Regular cardiac myocyte (primary cell): ENCODE data around the gene RIOX2. TPM values are rescaled to one million over a fixed set of nuclear protein-coding genes. Genes with fewer than 3 reads are reported as not detected.

ENCODE experiments used
- total RNA-seq: library from RNA; depleted of rRNA; stranded (reverse); fragments of >200 nt; gene quantifications from 2 replicates; pipeline ENCODE4 v1.2.3, GENCODE V29; 2014

The RIOX2 gene
- 29.0 and 44.1 TPM in 2 replicates for total RNA-seq

GRCh38 chr3:97971679-97972567, at the start of gene RIOX2:
RIOX2 (minus strand) TSS chr3:97972431; CDS start chr3:97967593, 4,838 bp downstream.

Other genes starting within 250 kb of the RIOX2 start
- gene ARL6, start 207.7 kb downstream of the RIOX2 start, total RNA-seq = 15.5 and 18.0 TPM in 2 replicates
- 32.4 and 41.2 TPM in 2 replicates for gene CRYBG3, start 150.4 kb downstream of the RIOX2 start, total RNA-seq
- not detected in 2 replicates for gene GABRR3, start 62.9 kb upstream of the RIOX2 start, total RNA-seq
- gene OR5AC2, start 114.7 kb upstream of the RIOX2 start, total RNA-seq = not detected in 2 replicates
- not detected in 2 replicates for gene OR5H1, start 158.3 kb upstream of the RIOX2 start, total RNA-seq
- not detected in 2 replicates for gene OR5H14, start 175.0 kb upstream of the RIOX2 start, total RNA-seq
- not detected in 2 replicates for gene OR5H15, start 194.3 kb upstream of the RIOX2 start, total RNA-seq